ENCODE data around the gene HAAO. TPM values are rescaled to one million over a fixed set of nuclear protein-coding genes. Genes with fewer than 3 reads are reported as not detected.
A peak's percentile ranks its signal among the peaks of the same experiment; 100 is the strongest.

Gene HAAO
- total and polyA plus RNA-seq, 2 of the 13 experiments (the other 11 are each of a cell fraction or from before 2014, with no cell fraction given) = 36.1 to 42.7 TPM

- no peaks in the 10 kb centered on the region for H3K4me1 ChIP-seq (ENCODE audit: insufficient read depth, low read length)
- no peaks in the 10 kb centered on the region for H3K27me3 ChIP-seq (ENCODE audit: control insufficient read depth in 1 of 2, insufficient read depth in 2 of 2, low read length in 2 of 2)
- ChIA-PET POLR2A (interaction anchor here (1.3 kb wide), 1 partner anchor 23 kb away, joined by 5 read pairs; the partner anchor contains the start of gene HAAO), CTCF (ENCODE audit: low intra/inter-chr PET ratio, low total read pairs) (interaction anchor here (1.1 kb wide), 1 partner anchor 24 kb away, joined by 3 read pairs; no protein-coding TSS in a partner anchor)
- intact Hi-C loops (cut with micrococcal nuclease; ENCODE audit: unreplicated experiment) (no loop called here), in situ Hi-C loops (cut with HindIII; ENCODE audit: extremely low pct_ligation_motif_present, low pct_unique_long_range_greater_than_20kb) (no loop called here)
- no peak for FAIRE-seq
- H3K4me3 ChIP-seq (replicated peaks in 1 of 3; ENCODE audit: insufficient read depth in 1 of 3, low read depth in 2 of 3, low read length in 3 of 3) = no peak overlapping the region
- peaks cover 1 to 3% of the 10 kb centered on the region in 2 experiments; a peak in 4 of 5 replicates for H3K36me3 ChIP-seq (replicated peaks in 1 of 2; ENCODE audit: control insufficient read depth in 1 of 2, insufficient read depth in 2 of 2, low read length in 2 of 2)
- ATAC-seq = peak; percentile 3; the same call in 1 of the 3 replicates
- no peak overlapping the region for H3K27ac ChIP-seq (ENCODE audit: extremely low read length, insufficient read depth, low read length)
- H3K9me3 ChIP-seq (ENCODE audit: low read length) = no peaks in the 10 kb centered on the region
- no peaks in the 10 kb centered on the region for H3K79me2 ChIP-seq (ENCODE audit: insufficient read depth, low read length)
- DNase-seq (ENCODE audit: low spot score) = no peak
- TF ChIP-seq ZNF180 (CRISPR knock-in tag; IDR thresholded peaks at IDR 0.05; ENCODE audit: borderline replicate concordance, low read depth) = no peak
- 0 out of 2 replicates have a peak, but pooled peaks have one; percentile 22 for TF ChIP-seq POLR2G (IDR thresholded peaks at IDR 0.05; ENCODE audit: low read depth, low read length)
- no peak for TF ChIP-seq ZNF839 (CRISPR knock-in tag; IDR thresholded peaks at IDR 0.05; ENCODE audit: borderline replicate concordance)
- no peak for TF ChIP-seq ZNF709 (CRISPR knock-in tag; IDR thresholded peaks at IDR 0.05)
- TF ChIP-seq ZNF75D (CRISPR knock-in tag; IDR thresholded peaks at IDR 0.05; ENCODE audit: borderline replicate concordance) = no peak
- TF ChIP-seq ZFP91 (CRISPR knock-in tag; IDR thresholded peaks at IDR 0.05; ENCODE audit: borderline replicate concordance) = peak; percentile 18; the same call in 1 of the 2 replicates
- peak; percentile 5 for TF ChIP-seq ZNF781 (CRISPR knock-in tag; IDR thresholded peaks at IDR 0.05; ENCODE audit: borderline replicate concordance, not compliant biosample characterization)
- 94% methylated on average over 10 of the region's 10 CpGs for whole genome bisulfite sequencing (ENCODE audit: low lambda C conversion rate)
- H4K20me1 ChIP-seq (ENCODE audit: insufficient read depth, low read length) = no peaks in the 10 kb centered on the region
- no peak overlapping the region for H3K9ac ChIP-seq (ENCODE audit: insufficient read depth, low read depth, low read length)
- H3K4me2 ChIP-seq (ENCODE audit: low read depth, low read length) = no peak overlapping the region
- no TSS peak for BruUV-seq (replicated peaks)
- no peak overlapping the region for H2AFZ ChIP-seq (ENCODE audit: low read length)
These were observed 22.6 kb downstream of the HAAO start for GRCh38 chr2:42769583-42770287.
